ENCODE data around the gene BARHL1.

The BARHL1 gene

GRCh38 chr9:132588501-132589147, 6.2 kb downstream of the BARHL1 start:
- no peak for DNase-seq

GRCh38 chr9:132589148-132590036, 7.0 kb downstream of the BARHL1 start:
- DNase-seq = no peak

GRCh38 chr9:132590037-132590317, 7.6 kb downstream of the BARHL1 start:
- DNase-seq = no peak

- DNase-seq = no peak
These were observed 8.1 kb downstream of the BARHL1 start for GRCh38 chr9:132590318-132591182.

GRCh38 chr9:132591244-132591643, 8.8 kb downstream of the BARHL1 start:
- no peak for DNase-seq

GRCh38 chr9:132591751-132592314, 9.4 kb downstream of the BARHL1 start:
- DNase-seq = no peak

- no peak for DNase-seq
These were observed 10.0 kb downstream of the BARHL1 start for GRCh38 chr9:132592451-132592850.

GRCh38 chr9:132594412-132594811, 12.0 kb downstream of the BARHL1 start:
- no peak for DNase-seq

GRCh38 chr9:132595319-132595718, 12.9 kb downstream of the BARHL1 start:
- no peak for DNase-seq

GRCh38 chr9:132596200-132596599, 13.8 kb downstream of the BARHL1 start:
- DNase-seq = no peak

- no peak for DNase-seq
These were observed 14.8 kb downstream of the BARHL1 start for GRCh38 chr9:132597073-132597775.

- DNase-seq = no peak
These were observed 18.0 kb downstream of the BARHL1 start for GRCh38 chr9:132600326-132600984.

- DNase-seq = no peak
These were observed 19.8 kb downstream of the BARHL1 start for GRCh38 chr9:132602207-132602606.

- no peak for DNase-seq
These were observed 23.0 kb downstream of the BARHL1 start for GRCh38 chr9:132605387-132605786.

- DNase-seq = no peak
These were observed 23.7 kb downstream of the BARHL1 start for GRCh38 chr9:132606066-132606465.

GRCh38 chr9:132609184-132609583, 26.8 kb downstream of the BARHL1 start:
- no peak for DNase-seq

- DNase-seq = no peak
These were observed 27.4 kb downstream of the BARHL1 start for GRCh38 chr9:132609829-132610228.

GRCh38 chr9:132610661-132611060, 28.3 kb downstream of the BARHL1 start:
- DNase-seq = no peak

- DNase-seq = no peak
These were observed 31.9 kb downstream of the BARHL1 start for GRCh38 chr9:132614324-132614723.

GRCh38 chr9:132615774-132616173, 33.4 kb downstream of the BARHL1 start:
- DNase-seq = no peak

- DNase-seq = no peak
These were observed 34.3 kb downstream of the BARHL1 start for GRCh38 chr9:132616725-132617124.

GRCh38 chr9:132622159-132622558, 39.8 kb downstream of the BARHL1 start:
- DNase-seq = no peak
